SK-N-SH (cell line): ENCODE results near the gene BMP5.

Experiments used
- CTCF ChIP-seq: fragments of 200-600 bp; sonication (generic); IDR thresholded peaks from 2 replicates; pipeline ENCODE4 v1.6.1; 2017; ENCODE audit warnings: antibody characterized with exemption, mild to moderate bottlenecking, moderate library complexity
- EZH2phosphoT487 ChIP-seq: fragments of 200-600 bp; sonication (generic); IDR thresholded peaks from 2 replicates; pipeline ENCODE4 v1.6.1; 2017; ENCODE audit warnings: low read depth, mixed run types, mild to moderate bottlenecking, antibody characterized with exemption, moderate library complexity, borderline replicate concordance
- MXI1 ChIP-seq: IDR thresholded peaks from 2 replicates; pipeline ENCODE4 v1.6.1; 2012; ENCODE audit warnings: mild to moderate bottlenecking, low read depth, low read length, improper control_type of control experiment

- TF ChIP-seq CTCF (no peak), MXI1 (no peak), EZH2phosphoT487 (no peak)
Measured at GRCh38 chr6:55726144-55726543, 149.2 kb downstream of the BMP5 start.
